K562 (cell line): ENCODE results near the gene PRMT7. TPM values are rescaled to one million over a fixed set of nuclear protein-coding genes. Genes with fewer than 3 reads are reported as not detected.

ENCODE experiments used
- ATAC-seq: fragments of 200-7000 bp; cut with Tn5 transposase; 3 replicates; pipeline ENCODE4 v1.9.1; 2020; ENCODE audit warnings: moderate library complexity
- BruUV-seq: library from RNA; stranded (reverse); fragments of 400-500 nt; replicated peaks from 2 replicates; lab custom pipeline; 2021; lab: Mats Ljungman, UMichigan
- CTCF ChIA-PET: fragments of 300-600 bp; formaldehyde crosslinking; extraction: SDS; loops from one replicate; lab custom pipeline; 2021; ENCODE audit warnings: low intra/inter-chr PET ratio; lab: Yijun Ruan, JAX
- POLR2A ChIA-PET: fragments of 300-600, 350-650 bp; sonication (Branson Sonifier 250); formaldehyde crosslinking; extraction: SDS; loops from one replicate; lab custom pipeline; 2021; ENCODE audit warnings: antibody characterized with exemption, inconsistent platforms; lab: Yijun Ruan, JAX
- DNase-seq, 4 experiments: peaks; one replicate each; pipeline versions ENCODE4 v3.0.0 to v3.0.0-alpha.2; 2011 to 2018; ENCODE audit warnings: low spot score in 3 of 4, mixed read lengths in 3 of 4; ENCODE audit errors: extremely low read depth in 1 of 4
- FAIRE-seq: peaks from 2 replicates; lab custom pipeline; 2011; peaks lifted over from hg19 to GRCh38; lab: Jason Lieb, UNC
- H2AFZ ChIP-seq: 2 replicates; pipeline ENCODE4 v1.6.0; 2011; ENCODE audit warnings: low read depth, low read length, control low read depth, inconsistent platforms
- H3K27ac ChIP-seq: fragments of 200-600 bp; 3 replicates; pipeline ENCODE4 v1.8.0; 2011; ENCODE audit warnings: low read depth, mild to moderate bottlenecking, control low read depth, inconsistent platforms, low read length, moderate library complexity, mixed read lengths; ENCODE audit errors: extremely low read depth
- H3K27me3 ChIP-seq, 2 experiments: fragments of 300-600 bp in 1 of 2; 2 replicates in 1 of 2; 3 replicates in 1 of 2; pipeline versions ENCODE4 v1.6.0 to v1.8.0; 2011; ENCODE audit warnings: inconsistent platforms in 2 of 2, low read length in 2 of 2, mild to moderate bottlenecking in 1 of 2, mixed read lengths in 1 of 2, moderate library complexity in 1 of 2; ENCODE audit not compliant: control insufficient read depth in 2 of 2, insufficient read depth in 2 of 2
- H3K36me3 ChIP-seq: fragments of 300-600 bp; 3 replicates; pipeline ENCODE4 v1.8.0; 2011; ENCODE audit warnings: mild to moderate bottlenecking, low read length, inconsistent platforms; ENCODE audit not compliant: control insufficient read depth, insufficient read depth
- H3K4me1 ChIP-seq, 2 experiments: fragments of 200-600 bp in 1 of 2; replicated peaks in 1 of 2; 2 replicates in 1 of 2; 3 replicates in 1 of 2; pipeline versions ENCODE4 v1.5.1 to v1.8.0; 2011; ENCODE audit warnings: inconsistent platforms in 2 of 2, low read length in 2 of 2, mild to moderate bottlenecking in 1 of 2, mixed read lengths in 1 of 2, moderate library complexity in 1 of 2; ENCODE audit not compliant: control insufficient read depth in 2 of 2, insufficient read depth in 2 of 2
- H3K4me2 ChIP-seq: 2 replicates; pipeline ENCODE4 v1.6.1; 2011; ENCODE audit warnings: low read length, control low read depth, inconsistent platforms, mixed read lengths; ENCODE audit not compliant: insufficient read depth
- H3K4me3 ChIP-seq: fragments of 200-600 bp; sonication (generic), shearing (Covaris generic); 2 replicates; pipeline ENCODE4 v1.5.1; 2016; ENCODE audit warnings: control low read depth, inconsistent platforms
- H3K79me2 ChIP-seq: fragments of 200-600 bp; 3 replicates; pipeline ENCODE4 v1.8.0; 2011; ENCODE audit warnings: low read length, inconsistent platforms; ENCODE audit not compliant: control insufficient read depth, insufficient read depth
- H3K9ac ChIP-seq, 2 experiments: 2 replicates each; pipeline versions ENCODE4 v1.6.0 to v1.6.1; 2011; ENCODE audit warnings: low read depth in 2 of 2, low read length in 2 of 2, control low read depth in 1 of 2, inconsistent platforms in 1 of 2, mild to moderate bottlenecking in 1 of 2, mixed read lengths in 1 of 2; ENCODE audit not compliant: insufficient read depth in 1 of 2
- H3K9me1 ChIP-seq: one replicate; pipeline ENCODE4 v1.6.0; 2011; ENCODE audit warnings: inconsistent platforms, mild to moderate bottlenecking, low read length, moderate library complexity; ENCODE audit not compliant: control insufficient read depth, insufficient read depth
- H3K9me3 ChIP-seq: replicated peaks from 2 replicates; pipeline ENCODE4 v1.5.1; 2011; ENCODE audit warnings: low read depth, low read length, inconsistent platforms; ENCODE audit not compliant: control insufficient read depth, insufficient read depth
- H4K20me1 ChIP-seq: replicated peaks from 2 replicates; pipeline ENCODE4 v1.6.1; 2011; ENCODE audit warnings: low read length, inconsistent platforms, mixed read lengths; ENCODE audit not compliant: control insufficient read depth, insufficient read depth
- ARID2 ChIP-seq: fragments of 450-650 bp; IDR thresholded peaks from 2 replicates; pipeline ENCODE4 v1.6.1; 2017; ENCODE audit warnings: antibody characterized with exemption, mild to moderate bottlenecking
- BCOR ChIP-seq: fragments of 450-650 bp; IDR thresholded peaks from 2 replicates; pipeline ENCODE4 v1.6.1; 2016
- DLX4 ChIP-seq: fragments of 250-450 bp; sonication (Bioruptor Pico); IDR thresholded peaks from 2 replicates; pipeline ENCODE4 v1.6.1; 2021; ENCODE audit warnings: mild to moderate bottlenecking
- E4F1 ChIP-seq: fragments of 250-450 bp; sonication (Bioruptor Pico); IDR thresholded peaks from 2 replicates; pipeline ENCODE4 v1.5.0; 2021; ENCODE audit warnings: mild to moderate bottlenecking, borderline replicate concordance
- NFATC3 ChIP-seq: fragments of 450-650 bp; IDR thresholded peaks from 2 replicates; pipeline ENCODE4 v1.6.1; 2017; ENCODE audit warnings: mild to moderate bottlenecking
- NR2C2 ChIP-seq, 2 experiments: fragments of 200-800 bp in 1 of 2; sonication (Bioruptor generic) in 1 of 2; sonication (generic) in 1 of 2; formaldehyde crosslinking in 1 of 2; IDR thresholded peaks; 2 replicates each; pipeline versions ENCODE4 v1.6.1 to v1.8.0; 2016 to 2022; ENCODE audit warnings: mild to moderate bottlenecking in 1 of 2, missing compliant biosample characterization in 1 of 2, missing genetic modification characterization in 1 of 2, missing genetic modification reagents in 1 of 2
- POLR2A ChIP-seq: fragments of 450-650 bp; conservative IDR thresholded peaks from 2 replicates; pipeline ENCODE4 v1.6.1; 2016
- POLR2AphosphoS5 ChIP-seq: IDR thresholded peaks from 2 replicates; pipeline ENCODE4 v1.6.1; 2011; ENCODE audit warnings: mild to moderate bottlenecking, low read depth, low read length, moderate library complexity; ENCODE audit not compliant: control insufficient read depth, insufficient read depth
- SFPQ ChIP-seq: fragments of 200-400 bp; formaldehyde crosslinking; IDR thresholded peaks from 2 replicates; pipeline ENCODE4 v1.6.1; 2017; ENCODE audit warnings: mild to moderate bottlenecking, low read depth, low read length, moderate library complexity
- TSHZ1 ChIP-seq: fragments of 250-450 bp; sonication (Bioruptor Pico); IDR thresholded peaks from 2 replicates; pipeline ENCODE4 v1.4.0; 2020; ENCODE audit warnings: mild to moderate bottlenecking, moderate library complexity
- XRCC5 ChIP-seq: fragments of 200-400 bp; formaldehyde crosslinking; IDR thresholded peaks from 2 replicates; pipeline ENCODE4 v1.6.1; 2017; ENCODE audit warnings: low read depth, mild to moderate bottlenecking, low read length
- ZNF224 ChIP-seq: sonication (generic); formaldehyde crosslinking; IDR thresholded peaks from 2 replicates; pipeline ENCODE4 v1.8.0; 2022; ENCODE audit warnings: mild to moderate bottlenecking, missing genetic modification reagents
- WGBS: fragments of 100-300 bp; shearing (Covaris generic); methylation state at CpG from one replicate; pipeline ENCODE4 v1.1.6; 2016; ENCODE audit warnings: low coverage, mixed read lengths; ENCODE audit not compliant: insufficient coverage; ENCODE audit errors: missing lambda C conversion rate; 5-methylcytosine and 5-hydroxymethylcytosine counted together
- in situ Hi-C: fragments of 300-500 bp; cut with MboI; formaldehyde crosslinking; loops from 4 replicates; pipeline ENCODE4 v1.15.0; 2018; ENCODE audit warnings: inconsistent platforms, mixed read lengths
- intact Hi-C: fragments of 100-400 bp; cut with micrococcal nuclease; formaldehyde crosslinking; loops from 2 replicates; pipeline ENCODE4 v1.14.2; 2022
- polyA plus RNA-seq, 8 experiments: library from polyadenylated mRNA; depleted of rRNA in 4 of 8; stranded (reverse) in 5 of 8; unstranded in 3 of 8; fragments of >200 nt; fragmentation: Nextera tagmentation in 2 of 8; fragmentation: Illumina TruSeq in 1 of 8; extraction: Ambion mirVana in 2 of 8; extraction: Trizol in 1 of 8; gene quantifications; 2 replicates each; pipeline versions ENCODE4 v1.2.1 to v1.2.3, GENCODE V29; 2011 to 2014; ENCODE audit warnings: inconsistent platforms in 1 of 8, missing spikeins in 1 of 8
- total RNA-seq, 7 experiments: library from RNA; depleted of rRNA in 6 of 7; stranded (reverse); fragments of >200 nt in 6 of 7; fragmentation: Illumina TruSeq in 2 of 7; extraction: Trizol in 2 of 7; gene quantifications; 2 replicates each; pipeline versions ENCODE4 v1.2.1 to v1.2.3, GENCODE V29; 2011 to 2021; ENCODE audit warnings: low replicate concordance in 1 of 7

The PRMT7 gene
- total and polyA plus RNA-seq, 9 of the 15 experiments (the other 6 are each of a cell fraction or from before 2014, with no cell fraction given): 6.4 to 88.8 (median 73.1) TPM

- Histone ChIP-seq H2AFZ (no peak overlapping the region), H3K36me3 (peaks cover 96% of the 10 kb centered on the region), H3K9me1 (peaks cover 2% of the 10 kb centered on the region), H3K79me2 (no peaks in the 10 kb centered on the region), H3K27me3 (no peaks in the 10 kb centered on the region), H3K4me2 (no peak overlapping the region), H4K20me1 (no peaks in the 10 kb centered on the region), H3K9me3 (no peaks in the 10 kb centered on the region), H3K4me1 (no peaks in the 10 kb centered on the region), H3K4me3 (no peak overlapping the region), H3K27ac (no peak overlapping the region; the same call in 2 of the 3 replicates), H3K9ac (no peak overlapping the region)
- POLR2A ChIA-PET: interaction anchor here (0.6 to 3.9 kb wide), 8 partner anchors 8 to 22 kb away, joined by 3 to 27 read pairs (median 6); partner anchors contain the start of genes PRMT7 and SLC7A6OS
- BruUV-seq: no TSS peak
- in situ Hi-C loops (no loop called here), intact Hi-C loops (no loop called here)
- no peak for ATAC-seq
- no peak for DNase-seq
- no peak for FAIRE-seq
- CTCF ChIA-PET: no interaction called here
- 82% methylated on average over 7 of the region's 7 CpGs for WGBS
- TF ChIP-seq POLR2AphosphoS5 (peak; percentile 10; the same call in 1 of the 2 replicates), DLX4 (no peak), SFPQ (no peak), XRCC5 (no peak), ZNF224 (CRISPR knock-in tag) (no peak), BCOR (no peak), E4F1 (CRISPR knock-in tag) (no peak), TSHZ1 (CRISPR knock-in tag) (no peak), POLR2A (peak; percentile 52), ARID2 (no peak), NFATC3 (no peak), NR2C2 (CRISPR knock-in tag; IDR thresholded peaks at IDR 0.05) (no peak), NR2C2 (tag; IDR thresholded peaks at IDR 0.05) (no peak)
Observed at GRCh38 chr16:68300734-68301459, 9.9 kb upstream of the PRMT7 start.
